SK-N-MC (cell line): Measurements from ENCODE around the gene BATF3.
"Not testable (repeated sequence)": the region's sequence is repeated elsewhere in the genome, so short reads cannot be mapped to it uniquely, and the experiment has no call there.

ENCODE experiments used
- DNase-seq: peaks from one replicate; pipeline ENCODE4 v3.0.0-alpha.2; 2011; ENCODE audit warnings: low read depth, low spot score
- H3K27ac ChIP-seq: fragments of 200-600 bp; sonication (generic); 2 replicates; pipeline ENCODE4 v1.5.1; 2016; ENCODE audit warnings: mixed run types
- H3K36me3 ChIP-seq: fragments of 200-600 bp; sonication (generic); 2 replicates; pipeline ENCODE4 v1.6.1; 2017; ENCODE audit warnings: antibody characterized with exemption, low read length, mixed read lengths; ENCODE audit not compliant: insufficient read depth
- H3K4me3 ChIP-seq: fragments of 200-600 bp; sonication (generic); 2 replicates; pipeline ENCODE4 v1.5.1; 2016
- H3K9ac ChIP-seq: fragments of 200-600 bp; sonication (generic); 2 replicates; pipeline ENCODE4 v1.8.0; 2017; ENCODE audit warnings: mixed run types, mixed read lengths; ENCODE audit not compliant: insufficient read length
- H3K9me3 ChIP-seq: fragments of 200-600 bp; sonication (generic); 2 replicates; pipeline ENCODE4 v1.6.1; 2017; ENCODE audit warnings: low read depth, mild to moderate bottlenecking, antibody characterized with exemption, low read length, moderate library complexity, mixed read lengths
- EZH2 ChIP-seq: fragments of 200-600 bp; sonication (generic); IDR thresholded peaks from one replicate; pipeline ENCODE4 v1.6.1; 2017; ENCODE audit warnings: antibody characterized with exemption
- FOXP2 ChIP-seq: optimal IDR thresholded peaks from 2 replicates; pipeline ENCODE3; 2011; ENCODE audit warnings: mild to moderate bottlenecking, moderate library complexity; ENCODE audit not compliant: insufficient read depth; ENCODE audit errors: extremely low read length, control extremely low read depth
- POLR2AphosphoS5 ChIP-seq: IDR thresholded peaks from 2 replicates; pipeline ENCODE4 v1.6.1; 2012; ENCODE audit warnings: mild to moderate bottlenecking, low read depth, low read length, borderline replicate concordance

Gene BATF3

GRCh38 chr1:212640223-212640878 is 59.3 kb downstream of the BATF3 start:
- TF ChIP-seq EZH2: no peak
- no peak for TF ChIP-seq FOXP2
- no peak for TF ChIP-seq POLR2AphosphoS5
- H3K4me3 ChIP-seq: no peak overlapping the region
- no peak for DNase-seq
- no peak overlapping the region for H3K9ac ChIP-seq
- no peaks in the 10 kb centered on the region for H3K36me3 ChIP-seq
- H3K27ac ChIP-seq: no peak overlapping the region
- no peaks in the 10 kb centered on the region for H3K9me3 ChIP-seq

- H3K36me3 ChIP-seq, H3K9me3 ChIP-seq, H3K4me3 ChIP-seq, DNase-seq, H3K9ac ChIP-seq, H3K27ac ChIP-seq: not testable (repeated sequence)
These were observed 60.1 kb downstream of the BATF3 start for GRCh38 chr1:212639524-212639923.

GRCh38 chr1:212638492-212639151 is 61.0 kb downstream of the BATF3 start:
- no peak for DNase-seq
- H3K27ac ChIP-seq: no peak overlapping the region
- no peak overlapping the region for H3K9ac ChIP-seq
- H3K9me3 ChIP-seq: no peaks in the 10 kb centered on the region
- H3K4me3 ChIP-seq: no peak overlapping the region
- no peaks in the 10 kb centered on the region for H3K36me3 ChIP-seq
- no peak for TF ChIP-seq POLR2AphosphoS5
- TF ChIP-seq EZH2: no peak
- no peak for TF ChIP-seq FOXP2

- H3K27ac ChIP-seq: no peak overlapping the region
- no peak overlapping the region for H3K4me3 ChIP-seq
- no peak for TF ChIP-seq POLR2AphosphoS5
- TF ChIP-seq EZH2: no peak
- TF ChIP-seq FOXP2: no peak
- H3K9ac ChIP-seq: no peak overlapping the region
- H3K36me3 ChIP-seq: no peaks in the 10 kb centered on the region
- no peaks in the 10 kb centered on the region for H3K9me3 ChIP-seq
- no peak for DNase-seq
These were observed 61.7 kb downstream of the BATF3 start for GRCh38 chr1:212637902-212638301.
